Fibroblast of skin of abdomen (primary cell): ENCODE results near the gene ZNF219.

Source experiments
- DNase-seq: peaks from one replicate; pipeline ENCODE4 v3.0.0-alpha.2; 2013

ZNF219 gene

DNA sequence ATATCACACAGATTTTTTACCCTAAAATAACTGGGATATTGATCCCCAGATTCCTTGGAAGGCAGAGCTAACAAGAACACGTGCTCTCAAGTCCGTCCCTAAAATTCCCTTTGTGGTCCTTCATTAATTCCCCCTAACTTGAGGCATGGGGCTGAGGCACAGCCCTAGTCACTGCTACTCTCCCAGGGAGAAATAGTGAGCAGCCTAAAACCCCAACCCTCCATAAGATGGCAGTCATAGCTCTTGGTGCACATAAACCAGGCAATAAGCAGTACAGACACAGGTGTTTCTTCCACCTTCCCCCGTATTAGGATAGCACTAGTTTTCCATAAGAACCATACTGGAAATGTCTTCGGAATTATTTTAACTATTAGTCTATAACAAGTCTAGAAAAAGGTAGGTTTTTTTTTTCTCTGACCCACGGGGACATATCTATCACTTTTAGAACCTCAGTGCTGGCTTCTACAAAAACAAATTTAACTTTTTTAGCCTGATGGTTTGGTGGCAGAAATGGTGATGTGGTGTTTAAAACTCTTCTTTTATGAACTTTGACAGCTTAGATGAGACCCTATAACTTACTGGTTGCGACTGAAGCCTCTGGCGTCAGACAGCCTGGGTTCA lies 31.5 kb downstream of the ZNF219 start:
- no peak for DNase-seq

DNA sequence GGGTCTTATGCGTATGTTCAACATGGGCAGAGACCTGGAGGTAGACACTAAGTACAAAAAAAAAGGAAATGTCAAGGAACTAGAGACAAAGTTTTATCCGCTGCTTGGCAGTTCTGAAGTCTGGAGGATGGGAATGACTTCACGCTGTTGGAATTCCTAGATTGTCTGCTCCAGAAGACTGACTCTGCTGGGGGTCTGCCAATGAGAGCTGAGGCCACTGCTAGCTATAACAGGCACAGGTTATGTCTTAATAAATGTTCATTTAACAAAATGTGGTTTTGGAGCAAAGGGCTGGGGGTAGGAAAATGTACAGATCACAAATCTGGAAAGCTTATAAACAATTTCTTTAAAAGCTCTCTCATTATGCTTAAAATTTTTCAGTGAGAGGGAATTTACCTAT lies 35.0 kb downstream of the ZNF219 start:
- DNase-seq: peak; percentile 93

DNA sequence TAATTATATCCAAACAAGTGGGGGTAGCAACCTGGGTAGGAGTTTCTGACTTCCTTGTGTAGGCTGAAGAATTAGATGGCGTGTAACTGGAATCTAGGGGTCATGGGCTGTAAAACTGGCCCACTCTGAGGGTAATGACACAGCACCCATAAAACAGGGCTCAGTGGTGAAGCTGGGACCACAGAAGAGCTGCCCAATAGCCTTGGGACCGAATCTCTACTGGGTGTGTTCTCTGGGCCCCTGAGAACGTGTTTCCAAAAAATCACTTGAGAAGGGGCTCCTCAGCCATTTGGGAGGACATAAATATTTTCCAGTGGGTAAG lies 37.1 kb downstream of the ZNF219 start:
- no peak for DNase-seq

DNA sequence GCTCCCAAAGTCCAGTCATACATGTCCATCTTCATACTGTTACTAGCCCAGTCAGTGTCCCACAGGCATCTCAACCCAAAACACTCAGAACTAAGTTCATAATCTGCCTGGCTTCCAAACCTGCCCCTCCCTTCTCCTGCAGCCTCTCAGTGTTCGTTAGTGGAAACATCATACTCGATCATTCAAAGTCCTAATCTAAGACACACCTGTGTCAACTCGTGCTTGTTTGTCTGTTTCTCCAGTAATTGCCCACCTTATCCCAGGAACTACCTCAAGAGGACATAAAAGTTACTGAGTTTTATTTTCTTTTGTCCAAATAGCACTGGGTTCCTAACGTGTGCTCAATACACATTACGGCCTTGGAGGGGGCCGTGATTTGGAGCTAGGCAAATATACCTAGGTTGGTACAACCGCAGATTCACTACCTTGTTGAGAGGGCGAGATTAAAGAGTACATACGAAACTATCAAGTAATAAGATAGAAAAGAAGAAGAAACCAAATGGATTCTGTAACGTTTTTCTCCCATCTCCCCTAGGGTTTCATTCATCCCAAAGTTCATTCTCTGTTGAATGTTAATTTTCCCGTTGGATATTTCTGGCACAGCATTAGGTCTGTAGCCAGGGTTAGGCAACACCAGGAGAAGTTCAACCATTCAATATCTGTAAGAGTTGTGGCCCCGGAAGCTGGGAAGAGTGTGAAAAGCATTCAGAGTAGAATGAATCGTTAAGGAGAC lies 37.7 kb downstream of the ZNF219 start:
- no peak for DNase-seq

DNA sequence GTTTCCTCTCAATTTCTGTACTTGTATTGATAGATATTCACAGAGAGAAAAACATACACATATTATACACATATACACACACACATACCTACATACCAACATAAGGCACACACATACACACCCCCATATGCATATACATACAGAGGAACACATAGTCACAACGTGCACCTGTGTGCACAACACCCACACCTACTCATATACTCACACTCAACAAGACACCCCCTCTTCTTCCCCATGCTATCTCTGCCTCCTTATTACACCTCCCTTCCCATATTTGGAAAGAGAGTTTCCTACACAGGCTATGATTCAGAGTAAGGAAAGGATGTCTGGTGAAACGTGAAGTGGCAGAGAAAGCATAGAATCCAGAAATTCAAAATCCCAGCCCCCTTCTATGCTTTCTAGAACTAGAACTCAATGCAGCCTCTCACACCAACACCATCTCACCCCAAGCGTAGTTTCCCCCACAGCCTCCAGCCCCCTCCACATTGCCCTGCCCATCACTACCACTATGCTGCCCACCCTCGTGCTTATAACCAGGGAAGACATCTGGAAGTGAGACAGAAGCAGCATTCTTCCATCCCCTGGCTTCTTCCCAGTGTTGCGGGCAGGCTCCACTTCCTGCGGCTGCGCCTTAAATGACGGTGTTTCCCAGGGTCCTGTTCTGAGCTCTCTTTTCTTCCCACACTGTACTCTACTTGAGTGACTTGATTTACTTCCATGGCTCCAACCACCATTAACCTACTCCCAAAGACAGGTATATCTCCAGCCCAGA lies 38.4 kb downstream of the ZNF219 start:
- peak; percentile 48 for DNase-seq

DNA sequence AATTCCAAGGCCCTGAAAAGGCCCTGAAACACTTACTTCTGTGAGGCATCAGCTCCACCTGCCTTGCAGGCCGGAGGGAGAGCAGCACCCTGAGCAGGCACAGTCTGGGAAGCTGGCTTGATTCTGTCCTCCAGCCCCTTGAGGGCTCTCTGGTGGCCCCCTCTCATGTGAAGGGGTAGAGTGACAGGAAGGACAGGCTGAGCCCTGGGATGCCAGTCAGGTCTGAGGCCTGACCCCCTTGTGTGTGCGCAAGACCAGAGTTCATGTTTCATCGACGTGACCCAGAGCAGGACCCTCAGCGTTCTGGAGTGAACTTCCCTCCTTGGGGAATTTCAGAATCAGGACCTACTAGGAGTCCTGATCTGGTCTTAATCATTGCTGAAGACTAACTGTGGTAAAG lies 39.6 kb downstream of the ZNF219 start:
- DNase-seq: no peak

DNA sequence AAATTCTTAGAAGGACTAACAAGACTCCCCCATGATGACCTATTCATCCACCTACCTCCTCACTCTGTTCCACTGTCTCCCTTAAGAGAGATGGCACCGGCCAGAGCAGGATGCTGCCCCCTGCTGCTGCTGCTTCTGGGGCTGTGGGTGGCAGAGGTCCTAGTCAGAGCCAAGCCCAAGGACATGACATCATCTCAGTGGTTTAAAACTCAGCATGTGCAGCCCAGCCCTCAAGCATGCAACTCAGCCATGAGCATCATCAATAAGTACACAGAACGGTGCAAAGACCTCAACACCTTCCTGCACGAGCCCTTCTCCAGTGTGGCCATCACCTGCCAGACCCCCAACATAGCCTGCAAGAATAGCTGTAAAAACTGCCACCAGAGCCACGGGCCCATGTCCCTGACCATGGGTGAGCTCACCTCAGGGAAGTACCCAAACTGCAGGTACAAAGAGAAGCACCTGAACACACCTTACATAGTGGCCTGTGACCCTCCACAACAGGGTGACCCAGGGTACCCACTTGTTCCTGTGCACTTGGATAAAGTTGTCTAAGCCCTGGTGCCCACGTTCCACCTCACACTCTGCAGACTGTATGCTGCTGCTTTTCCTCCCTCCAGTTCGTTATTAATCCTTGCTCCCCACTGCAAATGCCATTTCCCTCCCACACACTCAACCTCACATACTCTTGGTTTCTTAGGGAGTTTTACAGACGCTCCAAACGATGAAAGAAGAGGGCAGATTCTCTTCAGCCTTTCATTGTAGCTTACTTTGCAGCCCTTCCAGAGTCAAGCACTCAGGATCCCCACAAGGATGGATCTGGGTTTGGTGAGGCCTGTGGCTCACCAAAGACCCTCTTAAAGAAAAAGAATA lies 40.4 kb downstream of the ZNF219 start, which contains the start of gene RNASE8:
TSS of gene RNASE8 (plus strand) at position 20 of the 873 bp plus-strand sequence. CDS start at position 91, 71 bp downstream.
- DNase-seq: peak; percentile 23

DNA sequence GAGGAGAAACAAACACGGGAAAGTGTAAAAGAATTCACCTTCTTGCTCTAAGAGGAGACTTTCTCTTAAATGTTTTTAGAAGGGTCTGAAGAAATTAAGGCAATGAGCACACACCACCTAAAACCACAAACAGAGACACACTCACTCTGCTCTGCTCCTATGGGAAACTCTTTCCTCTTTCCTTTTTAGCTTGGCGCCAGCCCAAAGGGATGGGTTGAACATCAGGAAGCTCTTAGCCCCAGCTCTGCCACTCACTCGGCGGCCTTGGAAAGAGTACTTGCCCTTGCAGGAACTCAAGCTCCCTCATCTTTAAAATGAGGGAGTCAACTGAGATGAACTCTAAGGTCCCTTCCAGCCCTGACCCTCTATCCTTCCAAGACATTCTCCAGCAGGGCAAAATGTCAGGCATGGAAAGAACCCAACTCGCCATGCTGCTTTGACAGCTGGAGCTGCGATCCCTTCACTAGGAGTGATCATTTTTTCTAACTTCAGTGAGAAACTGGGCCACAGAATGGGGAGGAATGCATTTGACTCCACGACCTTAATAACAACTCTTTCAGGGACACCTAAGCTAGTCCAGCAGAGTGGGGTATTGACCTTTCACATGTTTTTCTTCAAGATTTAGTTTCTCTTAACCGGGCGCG lies 41.8 kb downstream of the ZNF219 start:
- peak; percentile 69 for DNase-seq

DNA sequence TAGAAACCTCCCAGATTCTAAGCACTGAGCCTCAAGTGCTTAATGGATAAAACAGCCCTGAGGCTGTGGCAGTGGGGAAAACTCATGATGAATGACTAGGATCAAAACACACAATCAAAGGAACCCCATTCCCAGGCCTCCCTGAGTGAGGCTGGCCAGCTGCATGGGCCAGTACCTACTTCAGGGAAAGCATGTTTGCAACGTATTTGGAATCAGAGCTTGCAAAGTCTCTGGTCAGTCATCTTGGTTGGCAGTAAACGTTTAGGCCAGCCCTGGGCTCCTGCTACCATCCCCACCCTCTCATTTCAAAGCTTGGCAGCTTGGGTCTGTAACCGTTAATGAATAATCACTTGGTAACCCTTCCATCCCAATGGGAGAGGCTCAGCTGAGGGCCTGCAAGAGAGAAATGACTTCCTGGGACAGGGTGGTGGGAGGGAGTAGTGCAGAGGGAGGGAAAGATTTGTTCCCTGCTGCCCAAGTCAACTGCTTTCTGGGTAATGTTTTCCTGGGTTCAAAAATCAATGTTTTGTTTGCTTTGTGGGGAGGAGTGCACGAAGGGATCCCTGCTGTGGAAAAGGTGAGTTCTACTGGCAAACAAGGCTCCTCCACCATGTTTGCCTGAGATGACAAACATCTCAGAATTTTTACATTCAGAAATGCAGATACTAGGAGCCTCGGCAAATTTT lies 42.9 kb downstream of the ZNF219 start:
- no peak for DNase-seq

DNA sequence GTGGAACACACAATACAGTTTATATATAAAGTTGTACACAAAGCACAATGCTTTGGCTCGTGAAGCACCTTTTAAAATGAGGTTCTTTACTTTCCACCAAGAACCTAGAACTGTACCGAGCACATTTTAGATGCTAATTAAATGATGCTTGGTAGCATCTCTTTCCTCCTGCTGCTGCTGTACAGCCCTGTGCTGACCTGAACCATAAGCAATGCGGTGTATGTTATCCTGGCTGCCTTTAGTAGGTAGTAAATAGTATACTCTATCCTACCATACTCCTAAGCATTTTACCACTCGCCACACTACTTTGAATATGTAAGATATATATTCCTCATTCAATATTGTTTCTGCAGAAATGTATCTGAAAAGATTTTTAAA lies 43.7 kb downstream of the ZNF219 start:
- DNase-seq: no peak

DNA sequence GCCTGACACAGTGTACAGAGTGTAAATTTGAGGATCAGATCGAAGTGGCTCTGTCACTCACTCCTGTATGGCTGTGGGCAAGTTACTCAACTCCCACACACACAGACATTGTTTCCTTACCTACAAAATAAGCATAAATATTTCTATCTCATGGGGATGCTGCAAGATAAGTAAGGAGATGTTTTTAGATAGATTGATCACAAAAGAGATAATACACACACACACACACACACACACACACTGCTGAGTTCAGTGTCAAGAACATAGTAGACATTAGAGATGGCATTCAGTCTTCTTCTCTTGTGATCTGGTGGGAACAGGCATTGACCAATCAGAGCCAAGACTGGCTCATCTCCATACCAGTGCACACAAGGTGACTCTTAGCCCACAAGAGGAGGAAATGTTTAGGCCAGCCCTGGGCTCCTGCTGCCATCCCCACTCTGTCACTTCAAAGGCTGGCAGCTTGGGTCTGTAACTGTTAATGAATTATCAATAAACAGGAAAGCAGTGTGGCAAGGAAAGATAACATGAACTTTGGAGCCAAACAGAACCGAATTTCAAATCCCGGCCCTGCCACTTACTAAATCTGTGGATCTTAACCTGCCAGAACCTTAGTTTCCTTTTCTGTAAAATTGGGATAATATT lies 44.2 kb downstream of the ZNF219 start:
- DNase-seq: no peak

DNA sequence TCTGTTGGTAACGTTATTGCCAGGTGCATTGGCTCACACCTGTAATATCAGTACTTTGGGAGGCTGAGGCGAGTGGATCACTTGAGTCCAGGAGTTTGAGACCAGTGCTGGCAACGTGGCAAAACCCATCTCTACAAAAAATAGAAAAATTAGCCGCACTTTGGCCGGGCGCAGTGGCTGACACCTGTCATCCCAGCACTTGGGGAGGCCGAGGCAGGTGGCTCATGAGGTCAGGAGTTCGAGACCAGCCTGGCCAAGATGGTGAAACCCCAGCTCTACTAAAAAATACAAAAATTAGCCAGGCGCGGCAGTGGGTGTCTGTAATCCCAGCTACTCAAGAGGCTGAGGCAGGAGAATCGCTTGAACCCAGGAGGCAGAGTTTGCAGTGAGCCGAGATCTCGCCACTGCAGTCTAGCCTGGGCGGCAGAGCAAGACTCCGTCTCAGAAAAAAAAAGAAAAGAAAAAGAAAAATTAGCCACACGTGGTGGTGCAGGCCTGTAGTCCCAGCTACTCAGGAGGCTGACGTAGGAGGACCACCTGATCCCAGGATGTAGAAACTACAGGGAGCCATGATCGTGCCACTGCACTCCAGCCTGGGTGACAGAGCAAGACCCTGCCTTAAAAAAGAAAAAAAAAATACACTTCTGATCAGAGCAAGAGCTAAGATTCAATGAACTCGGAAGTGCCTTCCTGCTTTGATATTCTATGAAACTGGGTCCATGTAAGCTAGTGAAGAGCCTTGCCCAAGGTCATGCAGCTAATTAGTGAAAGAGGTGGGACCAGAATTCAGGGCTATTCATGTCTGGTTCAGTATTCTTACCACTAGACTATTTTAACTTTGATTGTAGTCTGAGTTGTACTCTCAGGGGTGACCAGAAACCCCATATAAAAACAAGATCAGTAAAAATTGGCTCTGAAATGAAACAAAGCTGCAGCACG lies 45.0 kb downstream of the ZNF219 start:
- DNase-seq: no peak

DNA sequence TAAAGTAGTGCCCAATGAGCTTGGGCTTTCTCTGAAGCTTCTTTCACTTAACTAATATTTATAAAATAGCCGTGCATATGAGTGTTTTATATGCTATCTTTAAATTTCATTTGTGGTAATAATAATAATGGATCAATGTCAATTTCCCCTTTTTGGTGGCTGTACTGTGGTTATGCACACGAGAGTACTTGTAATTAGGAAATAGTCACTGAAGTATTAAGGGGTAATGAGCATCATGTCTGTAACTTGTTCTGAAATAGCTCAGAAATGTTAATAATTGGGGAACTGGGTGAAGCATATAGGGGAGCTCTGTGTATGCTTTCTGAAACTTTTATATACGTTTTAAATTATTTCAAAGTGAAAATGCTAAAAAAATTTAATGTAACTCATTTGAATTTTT lies 47.9 kb downstream of the ZNF219 start:
- DNase-seq: no peak

DNA sequence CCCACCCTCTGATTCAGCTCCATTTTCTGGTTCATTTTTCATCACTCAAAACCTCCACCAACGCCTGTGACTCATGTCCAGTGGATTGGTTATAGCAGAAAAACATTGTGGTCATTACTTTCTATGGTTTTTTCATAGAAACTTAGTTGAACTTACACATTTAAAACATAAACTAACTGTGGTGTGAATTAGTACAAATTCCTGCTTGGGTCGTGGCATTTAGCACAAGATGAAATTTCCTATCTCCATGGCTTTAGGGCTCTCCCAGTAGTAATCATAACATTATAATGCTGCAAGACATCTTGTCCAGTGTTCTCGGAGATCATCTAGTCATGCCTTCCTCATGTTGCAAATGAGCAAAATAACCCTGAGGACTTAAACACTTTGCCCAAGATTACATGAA lies 49.2 kb downstream of the ZNF219 start:
- DNase-seq: peak; percentile 30

DNA sequence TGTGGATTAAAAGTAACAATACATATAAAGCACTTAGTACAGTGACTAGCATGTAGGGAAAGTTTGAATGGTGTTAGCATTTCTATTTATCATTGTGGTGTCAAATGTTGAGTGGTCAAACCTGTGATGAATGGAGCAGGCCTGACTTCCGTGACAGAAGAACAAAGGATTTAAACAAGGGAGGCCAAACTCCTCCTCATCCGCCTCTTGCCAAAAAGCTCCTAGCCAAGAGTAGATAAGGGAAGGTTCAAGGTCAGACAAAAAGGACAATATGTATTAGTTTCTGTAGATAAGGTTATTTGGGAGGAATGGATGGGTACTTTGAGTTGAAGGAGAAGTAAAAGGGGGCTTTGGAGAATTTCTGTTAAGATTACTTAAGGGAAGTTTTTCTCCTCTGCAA lies 49.8 kb downstream of the ZNF219 start:
- DNase-seq: no peak

DNA sequence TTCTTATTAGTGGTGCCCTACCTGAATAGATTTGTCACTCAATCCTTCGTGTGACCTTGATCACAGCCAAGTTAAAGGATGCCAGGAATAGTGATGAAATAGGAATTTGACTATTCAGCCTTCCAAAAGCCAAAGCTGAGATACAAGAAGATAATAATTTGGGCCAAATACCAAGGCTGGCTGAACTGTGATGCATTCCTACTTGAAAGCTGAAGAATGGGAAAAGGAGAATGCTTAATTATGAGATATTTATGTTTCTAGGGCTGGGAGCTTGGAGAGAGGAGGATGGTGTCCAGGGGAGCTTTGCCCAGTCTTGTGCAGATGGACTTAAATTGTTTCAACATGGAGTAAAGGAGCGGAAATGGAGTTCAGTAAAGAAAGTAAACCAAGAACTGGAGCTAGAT lies 51.1 kb downstream of the ZNF219 start:
- peak; percentile 57 for DNase-seq

DNA sequence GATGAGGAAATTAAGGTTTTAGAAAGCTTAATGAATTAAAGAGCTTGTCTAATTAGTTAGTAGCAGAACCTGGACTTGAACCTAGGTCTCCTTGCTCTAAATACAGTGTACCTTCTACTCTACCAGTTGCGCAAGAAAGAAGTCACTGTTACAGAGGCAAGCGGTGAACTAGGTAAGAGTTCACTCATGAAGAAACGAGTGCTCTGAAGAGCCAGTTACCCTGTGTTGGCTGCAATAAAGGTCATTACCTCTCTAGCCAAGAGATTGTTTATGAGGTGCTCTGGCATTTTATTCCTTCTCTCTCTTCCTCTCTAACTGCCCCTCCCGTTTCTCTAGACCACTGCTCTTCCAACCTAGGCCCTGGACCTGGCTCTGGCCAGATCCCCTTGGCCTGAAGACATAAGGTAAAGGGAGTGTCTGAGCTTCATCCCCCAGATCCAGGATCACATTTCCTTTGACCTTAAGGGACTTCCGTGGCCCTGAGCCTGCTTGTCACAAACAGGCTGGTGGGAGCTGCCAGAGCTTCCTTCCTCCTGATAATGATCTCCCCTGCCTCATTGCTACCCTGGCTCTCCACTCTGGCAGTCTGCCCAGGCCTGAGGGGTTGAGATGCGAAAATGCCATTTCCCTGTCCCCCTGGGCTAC lies 54.4 kb downstream of the ZNF219 start:
- DNase-seq: no peak

DNA sequence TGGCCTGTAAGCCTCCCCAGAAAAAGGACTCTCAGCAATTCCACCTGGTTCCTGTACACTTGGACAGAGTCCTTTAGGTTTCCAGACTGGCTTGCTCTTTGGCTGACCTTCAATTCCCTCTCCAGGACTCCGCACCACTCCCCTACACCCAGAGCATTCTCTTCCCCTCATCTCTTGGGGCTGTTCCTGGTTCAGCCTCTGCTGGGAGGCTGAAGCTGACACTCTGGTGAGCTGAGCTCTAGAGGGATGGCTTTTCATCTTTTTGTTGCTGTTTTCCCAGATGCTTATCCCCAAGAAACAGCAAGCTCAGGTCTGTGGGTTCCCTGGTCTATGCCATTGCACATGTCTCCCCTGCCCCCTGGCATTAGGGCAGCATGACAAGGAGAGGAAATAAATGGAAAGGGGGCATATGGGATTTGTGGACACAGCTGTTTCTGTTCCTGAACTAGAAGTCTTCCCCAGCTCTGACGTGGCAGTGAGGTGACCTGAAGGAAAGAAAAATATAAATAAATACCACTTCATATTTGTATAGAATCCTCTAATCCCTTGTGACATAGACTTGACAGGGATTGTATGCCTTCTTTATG lies 55.0 kb downstream of the ZNF219 start:
- no peak for DNase-seq

DNA sequence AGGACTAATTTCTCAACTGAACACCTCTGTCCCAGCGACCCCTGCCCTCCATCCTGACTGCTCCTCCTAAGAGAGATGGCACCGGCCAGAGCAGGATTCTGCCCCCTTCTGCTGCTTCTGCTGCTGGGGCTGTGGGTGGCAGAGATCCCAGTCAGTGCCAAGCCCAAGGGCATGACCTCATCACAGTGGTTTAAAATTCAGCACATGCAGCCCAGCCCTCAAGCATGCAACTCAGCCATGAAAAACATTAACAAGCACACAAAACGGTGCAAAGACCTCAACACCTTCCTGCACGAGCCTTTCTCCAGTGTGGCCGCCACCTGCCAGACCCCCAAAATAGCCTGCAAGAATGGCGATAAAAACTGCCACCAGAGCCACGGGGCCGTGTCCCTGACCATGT lies 55.5 kb downstream of the ZNF219 start:
- DNase-seq: no peak
